ENCODE measurements around the gene SETD2.

- TF ChIP-seq CTCF (IDR thresholded peaks at IDR 0.05; ENCODE audit: borderline replicate concordance, extremely low read depth, low read length, poor library complexity, severe bottlenecking) (no peak), EZH2 (IDR thresholded peaks at IDR 0.05; ENCODE audit: borderline replicate concordance, low read depth, low read length, severe bottlenecking) (no peak)
Observed at GRCh38 chr3:47151836-47152235, 12.1 kb downstream of the SETD2 start.

Data from DND-41 (cell line).